Right atrium auricular region (tissue), 2 donors: Measurements from ENCODE around the gene OPALIN. TPM values are rescaled to one million over a fixed set of nuclear protein-coding genes. Genes with fewer than 3 reads are reported as not detected.
A peak's percentile ranks its signal among the peaks of the same experiment; 100 is the strongest.

ENCODE experiments used
- DNase-seq: peaks from one replicate; pipeline ENCODE4 v3.0.0-alpha.2; 2019; ENCODE audit warnings: low spot score
- H3K27ac ChIP-seq, 2 donors: fragments of 200-600 bp; sonication (generic); 1 replicate in 1 of 2; 2 replicates in 1 of 2; pipeline ENCODE4 v1.5.1; 2016 to 2019
- H3K27me3 ChIP-seq, 2 donors: fragments of 200-600 bp; sonication (generic); one replicate each; pipeline versions ENCODE4 v1.5.1 to v1.6.0; 2017 to 2019
- H3K36me3 ChIP-seq: fragments of 200-600 bp; sonication (generic); one replicate; pipeline ENCODE4 v1.5.1; 2016
- H3K4me1 ChIP-seq, 2 donors: fragments of 200-600 bp; sonication (generic); one replicate each; pipeline versions ENCODE4 v1.5.1 to v1.6.0; 2017 to 2019
- H3K4me3 ChIP-seq, 2 donors: fragments of 200-600 bp; sonication (generic); 1 replicate in 1 of 2; 2 replicates in 1 of 2; pipeline ENCODE4 v1.5.1; 2017 to 2019; ENCODE audit warnings: mild to moderate bottlenecking in 1 of 2, moderate library complexity in 1 of 2
- H3K9me3 ChIP-seq, 2 donors: fragments of 200-600 bp; sonication (generic); one replicate each; pipeline ENCODE4 v1.5.1; 2019
- total RNA-seq, 2 donors: library from RNA; depleted of rRNA; stranded (reverse); fragments of >200 nt; gene quantifications; one replicate each; pipeline ENCODE4 v1.1.0, GENCODE V29; 2016
- TF ChIP-seq, protein P1 (sequence below), 2 donors: fragments of 200-600 bp; sonication (generic); IDR thresholded peaks; one replicate each; pipeline ENCODE4 v1.5.1; 2019; ENCODE audit warnings: antibody characterized with exemption in 2 of 2

OPALIN gene
- total RNA-seq, 2 donors from 2014 or later, result not detected

DNA sequence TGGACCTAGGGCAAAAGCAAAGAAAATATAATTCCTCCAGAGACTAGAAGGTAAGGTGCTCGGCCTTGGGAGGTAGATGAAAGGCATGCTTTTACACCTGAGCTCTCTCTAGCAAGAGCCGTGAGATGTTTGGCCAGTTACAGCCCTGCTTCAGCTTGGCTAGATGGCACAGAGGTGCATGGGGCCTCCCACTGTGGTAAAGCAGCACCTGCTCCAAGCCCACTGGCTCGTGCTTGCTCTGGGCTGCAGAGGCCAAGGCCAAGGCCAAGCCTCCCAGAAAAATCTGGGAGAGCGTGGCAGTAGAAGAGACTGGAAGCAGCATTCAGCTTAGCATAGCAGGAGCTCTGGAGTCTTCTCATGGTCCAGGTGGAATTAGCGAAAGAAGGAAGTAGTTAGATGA is 31.0 kb upstream of the OPALIN start:
- no peak for DNase-seq
- peaks cover 0 to 13% of the 10 kb centered on the region in 2 donors for H3K4me1 ChIP-seq
- H3K27ac ChIP-seq, result peak overlapping the region; percentile 51 to 69
- H3K9me3 ChIP-seq, result no peaks in the 10 kb centered on the region
- no peak overlapping the region for H3K4me3 ChIP-seq
- H3K27me3 ChIP-seq, result no peaks in the 10 kb centered on the region
- TF ChIP-seq, protein P1, sequence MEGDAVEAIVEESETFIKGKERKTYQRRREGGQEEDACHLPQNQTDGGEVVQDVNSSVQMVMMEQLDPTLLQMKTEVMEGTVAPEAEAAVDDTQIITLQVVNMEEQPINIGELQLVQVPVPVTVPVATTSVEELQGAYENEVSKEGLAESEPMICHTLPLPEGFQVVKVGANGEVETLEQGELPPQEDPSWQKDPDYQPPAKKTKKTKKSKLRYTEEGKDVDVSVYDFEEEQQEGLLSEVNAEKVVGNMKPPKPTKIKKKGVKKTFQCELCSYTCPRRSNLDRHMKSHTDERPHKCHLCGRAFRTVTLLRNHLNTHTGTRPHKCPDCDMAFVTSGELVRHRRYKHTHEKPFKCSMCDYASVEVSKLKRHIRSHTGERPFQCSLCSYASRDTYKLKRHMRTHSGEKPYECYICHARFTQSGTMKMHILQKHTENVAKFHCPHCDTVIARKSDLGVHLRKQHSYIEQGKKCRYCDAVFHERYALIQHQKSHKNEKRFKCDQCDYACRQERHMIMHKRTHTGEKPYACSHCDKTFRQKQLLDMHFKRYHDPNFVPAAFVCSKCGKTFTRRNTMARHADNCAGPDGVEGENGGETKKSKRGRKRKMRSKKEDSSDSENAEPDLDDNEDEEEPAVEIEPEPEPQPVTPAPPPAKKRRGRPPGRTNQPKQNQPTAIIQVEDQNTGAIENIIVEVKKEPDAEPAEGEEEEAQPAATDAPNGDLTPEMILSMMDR (IDR thresholded peaks at IDR 0.05), result no peak
- no peaks in the 10 kb centered on the region for H3K36me3 ChIP-seq

DNA sequence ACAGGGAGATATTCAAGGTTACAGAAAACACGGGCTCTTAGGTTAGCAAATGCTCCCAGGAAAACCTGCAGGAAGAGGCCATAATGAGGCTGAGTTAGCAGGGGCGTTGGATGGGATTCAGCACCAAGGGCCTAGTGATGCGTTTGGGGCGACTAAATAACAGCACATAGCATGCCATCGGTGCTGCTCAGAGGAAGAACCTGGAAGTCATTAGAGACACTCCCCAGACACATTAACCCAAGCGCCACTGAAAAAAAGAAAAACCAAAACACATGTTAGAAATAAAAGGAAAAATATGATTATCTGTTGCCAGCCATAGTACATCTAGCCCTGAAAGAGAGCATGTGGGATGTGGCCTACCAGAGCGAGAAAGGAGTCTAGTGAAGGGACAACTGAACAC is 28.8 kb upstream of the OPALIN start:
- Histone ChIP-seq H3K27me3 (no peaks in the 10 kb centered on the region), H3K9me3 (no peaks in the 10 kb centered on the region), H3K36me3 (no peaks in the 10 kb centered on the region), H3K4me1 (peaks cover 0 to 13% of the 10 kb centered on the region in 2 donors), H3K4me3 (no peak overlapping the region), H3K27ac (no peak overlapping the region)
- DNase-seq, result no peak
- TF ChIP-seq, protein P1 (IDR thresholded peaks at IDR 0.05), result no peak

DNA sequence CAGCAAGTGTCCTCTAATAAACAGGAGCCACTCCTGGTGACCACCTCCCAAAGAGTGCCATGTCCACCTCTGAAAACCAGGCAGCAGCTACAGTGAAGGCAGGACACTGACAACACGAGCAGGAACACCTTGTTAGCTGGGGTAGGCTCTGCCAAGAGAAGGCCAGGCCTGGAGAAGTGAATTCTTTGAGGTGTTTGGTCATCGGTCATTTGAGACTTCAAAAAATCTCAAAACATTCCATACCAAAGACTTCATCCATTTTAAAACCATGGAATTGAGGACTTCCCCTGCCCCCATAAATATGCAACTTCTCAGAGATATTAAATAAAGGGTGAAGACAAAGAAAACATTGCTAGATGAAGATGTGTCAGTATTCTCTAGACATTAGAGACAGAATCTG is 28.4 kb upstream of the OPALIN start:
- TF ChIP-seq, protein P1 (IDR thresholded peaks at IDR 0.05), result no peak
- DNase-seq, result no peak
- Histone ChIP-seq H3K27ac (no peak overlapping the region), H3K4me3 (no peak overlapping the region), H3K9me3 (no peaks in the 10 kb centered on the region), H3K36me3 (no peaks in the 10 kb centered on the region), H3K27me3 (no peaks in the 10 kb centered on the region), H3K4me1 (peaks cover 0 to 13% of the 10 kb centered on the region in 2 donors)

DNA sequence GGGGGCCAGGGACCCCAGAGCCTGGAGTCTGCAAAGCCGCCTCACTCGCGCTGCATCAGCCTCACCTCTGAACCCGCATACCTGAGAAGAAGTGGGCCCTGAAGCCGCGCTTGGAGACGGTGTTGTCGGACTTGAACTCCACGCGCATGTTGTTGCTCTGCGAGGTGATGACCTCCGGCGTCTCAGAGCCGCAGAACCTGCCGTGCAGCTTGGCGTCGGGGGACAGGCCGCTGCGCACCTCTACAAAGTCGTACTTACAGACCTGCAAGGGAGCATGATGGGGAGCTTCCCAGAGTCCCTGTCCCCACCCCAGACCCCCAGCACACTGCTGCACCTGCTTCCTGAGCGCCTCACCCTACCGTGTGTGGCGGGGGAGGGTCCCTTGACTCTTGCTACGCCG is 25.7 kb upstream of the OPALIN start:
- Histone ChIP-seq H3K4me1 (no peaks in the 10 kb centered on the region), H3K27me3 (no peaks in the 10 kb centered on the region), H3K4me3 (no peak overlapping the region), H3K27ac (no peak overlapping the region), H3K9me3 (no peaks in the 10 kb centered on the region), H3K36me3 (no peaks in the 10 kb centered on the region)
- TF ChIP-seq, protein P1 (IDR thresholded peaks at IDR 0.05), result no peak
- no peak for DNase-seq

DNA sequence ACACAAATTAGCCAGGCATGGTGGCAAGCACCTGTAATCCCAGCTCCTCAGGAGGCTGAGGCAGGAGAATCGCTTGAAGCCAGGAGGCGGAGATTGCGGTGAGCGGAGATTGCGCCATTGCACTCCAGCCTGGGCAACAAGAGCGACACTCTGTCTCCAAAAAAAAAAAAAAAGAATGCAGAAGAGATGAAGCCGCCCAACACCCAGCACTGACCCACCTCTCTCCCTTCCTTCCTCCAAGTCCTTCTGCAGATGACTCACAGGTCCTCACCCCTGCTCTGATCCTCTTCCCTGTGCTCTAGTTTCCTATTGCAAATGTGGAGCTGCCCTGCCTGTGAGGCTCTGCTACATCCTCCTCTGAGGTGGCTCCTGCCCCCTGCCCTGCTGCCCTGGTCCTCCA is 22.0 kb upstream of the OPALIN start:
- Histone ChIP-seq H3K4me1 (peaks cover 0 to 7% of the 10 kb centered on the region in 2 donors), H3K4me3 (no peak overlapping the region), H3K27me3 (no peaks in the 10 kb centered on the region), H3K36me3 (no peaks in the 10 kb centered on the region), H3K27ac (no peak overlapping the region), H3K9me3 (no peaks in the 10 kb centered on the region)
- TF ChIP-seq, protein P1 (IDR thresholded peaks at IDR 0.05), result no peak
- DNase-seq, result no peak

DNA sequence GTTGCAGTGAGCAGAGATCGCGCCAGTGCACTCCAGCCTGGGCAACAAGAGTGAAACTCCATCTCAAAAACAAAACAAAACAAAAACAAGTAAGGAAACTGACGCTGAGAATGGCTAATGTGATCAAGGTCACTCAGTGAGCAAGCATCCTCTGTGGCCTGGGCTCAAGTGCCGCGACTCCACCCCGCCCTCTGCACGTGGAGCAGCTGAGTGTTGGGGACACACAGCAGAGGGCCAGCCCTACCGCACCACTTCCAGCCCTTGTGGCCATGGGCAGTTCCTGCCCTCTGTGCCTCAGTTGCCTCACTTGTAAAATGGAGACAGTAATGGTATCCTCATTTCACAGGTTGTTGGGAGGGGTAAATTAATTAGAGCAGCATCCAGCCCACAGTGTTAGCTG is 21.0 kb upstream of the OPALIN start:
- Histone ChIP-seq H3K36me3 (no peaks in the 10 kb centered on the region), H3K4me1 (peaks cover 0 to 11% of the 10 kb centered on the region in 2 donors), H3K4me3 (no peak overlapping the region), H3K9me3 (no peaks in the 10 kb centered on the region), H3K27ac (no peak overlapping the region), H3K27me3 (no peaks in the 10 kb centered on the region)
- DNase-seq, result no peak
- TF ChIP-seq, protein P1 (IDR thresholded peaks at IDR 0.05), result no peak
